ENCODE results near the gene RETREG1.
"Not testable (repeated sequence)": the region's sequence is repeated elsewhere in the genome, so short reads cannot be mapped to it uniquely, and the experiment has no call there.

RETREG1 gene

DNA sequence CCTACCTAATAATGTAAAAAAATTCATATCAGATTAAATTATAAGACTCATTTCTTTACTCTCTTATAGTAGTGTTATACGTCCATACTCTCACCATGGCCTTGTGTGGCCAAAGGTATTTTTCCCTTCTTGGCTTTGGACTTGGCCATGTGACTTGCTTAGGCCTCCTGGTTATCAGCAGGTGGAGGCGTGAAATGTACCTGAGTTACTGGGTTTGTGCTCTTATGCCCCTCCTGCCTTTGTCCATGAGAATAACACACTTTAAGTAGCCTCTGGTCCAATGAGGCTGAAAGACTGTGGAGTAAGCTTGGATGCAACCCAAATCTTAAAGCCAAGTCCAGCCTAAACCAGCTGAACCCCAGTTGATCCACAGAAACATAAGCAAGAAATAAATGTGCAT lies 68.7 kb downstream of the RETREG1 start:
- DNase-seq (ENCODE audit: low read depth) = no peak
- in situ Hi-C loops (cut with HindIII; ENCODE audit: low sequenced_read_pairs) = loop anchor here (25.0 kb wide), 1 partner anchor 1189 kb away; no protein-coding TSS in a partner anchor
- TF ChIP-seq, protein P1, sequence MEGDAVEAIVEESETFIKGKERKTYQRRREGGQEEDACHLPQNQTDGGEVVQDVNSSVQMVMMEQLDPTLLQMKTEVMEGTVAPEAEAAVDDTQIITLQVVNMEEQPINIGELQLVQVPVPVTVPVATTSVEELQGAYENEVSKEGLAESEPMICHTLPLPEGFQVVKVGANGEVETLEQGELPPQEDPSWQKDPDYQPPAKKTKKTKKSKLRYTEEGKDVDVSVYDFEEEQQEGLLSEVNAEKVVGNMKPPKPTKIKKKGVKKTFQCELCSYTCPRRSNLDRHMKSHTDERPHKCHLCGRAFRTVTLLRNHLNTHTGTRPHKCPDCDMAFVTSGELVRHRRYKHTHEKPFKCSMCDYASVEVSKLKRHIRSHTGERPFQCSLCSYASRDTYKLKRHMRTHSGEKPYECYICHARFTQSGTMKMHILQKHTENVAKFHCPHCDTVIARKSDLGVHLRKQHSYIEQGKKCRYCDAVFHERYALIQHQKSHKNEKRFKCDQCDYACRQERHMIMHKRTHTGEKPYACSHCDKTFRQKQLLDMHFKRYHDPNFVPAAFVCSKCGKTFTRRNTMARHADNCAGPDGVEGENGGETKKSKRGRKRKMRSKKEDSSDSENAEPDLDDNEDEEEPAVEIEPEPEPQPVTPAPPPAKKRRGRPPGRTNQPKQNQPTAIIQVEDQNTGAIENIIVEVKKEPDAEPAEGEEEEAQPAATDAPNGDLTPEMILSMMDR (IDR thresholded peaks at IDR 0.05; ENCODE audit: low read depth, low read length, missing control alignments) = no peak
- H3K4me3 ChIP-seq (ENCODE audit: low read depth, low read length) = no peak overlapping the region

DNA sequence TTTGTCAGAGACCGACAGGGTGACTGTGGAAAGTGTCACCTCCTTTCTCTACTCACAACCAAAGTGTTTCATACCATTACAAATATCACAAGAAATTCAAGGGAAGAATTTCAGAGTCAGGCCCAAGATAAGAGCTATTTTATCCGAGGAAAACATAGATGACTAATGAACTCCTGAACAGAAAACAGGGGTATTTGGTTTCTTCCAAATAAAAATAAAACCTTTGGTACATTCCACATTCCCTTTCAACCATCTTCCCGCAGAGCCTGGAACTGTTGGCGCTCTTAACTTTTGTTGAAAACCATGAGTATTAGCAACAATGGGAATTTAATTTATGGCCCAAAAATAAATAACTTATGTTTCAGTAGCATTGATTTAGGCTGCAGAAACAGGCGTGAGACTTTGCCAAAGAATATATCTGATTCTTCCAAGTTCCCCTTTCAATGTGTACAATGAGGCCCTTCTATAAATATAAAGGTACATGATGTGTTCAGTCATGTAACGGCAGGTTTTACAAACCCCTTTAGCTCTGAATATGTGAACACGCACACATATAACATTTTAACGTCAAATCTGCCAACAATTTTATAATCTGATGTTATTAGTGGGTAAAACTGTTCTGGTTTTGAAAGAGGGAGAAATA lies 69.5 kb downstream of the RETREG1 start:
- no peak overlapping the region for H3K4me3 ChIP-seq (ENCODE audit: low read depth, low read length)
- in situ Hi-C loops (cut with HindIII; ENCODE audit: low sequenced_read_pairs) = loop anchor here (25.0 kb wide), 1 partner anchor 1190 kb away; no protein-coding TSS in a partner anchor
- DNase-seq (ENCODE audit: low read depth) = no peak
- TF ChIP-seq, protein P1 (IDR thresholded peaks at IDR 0.05; ENCODE audit: low read depth, low read length, missing control alignments) = no peak

DNA sequence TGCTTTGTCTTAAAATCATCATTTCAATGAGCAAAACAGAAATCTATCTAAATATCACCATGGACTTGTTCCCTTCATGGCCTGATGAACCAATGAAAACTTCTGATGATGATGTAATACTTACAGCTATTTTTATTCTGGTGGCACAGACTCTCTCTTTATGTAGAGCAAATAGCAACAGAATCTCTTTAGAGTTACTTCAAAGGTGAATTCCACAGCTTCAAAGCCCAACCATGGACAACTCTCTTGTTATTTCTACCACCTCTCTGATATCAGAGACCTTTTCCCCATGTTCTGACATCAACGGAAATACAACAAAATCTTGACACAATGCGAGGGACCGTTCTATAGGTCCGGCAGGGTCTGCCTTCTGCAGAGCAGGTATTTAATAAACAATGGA lies 70.1 kb downstream of the RETREG1 start:
- no peak for DNase-seq (ENCODE audit: low read depth)
- in situ Hi-C loops (cut with HindIII; ENCODE audit: low sequenced_read_pairs) = loop anchor here (25.0 kb wide), 1 partner anchor 1191 kb away; no protein-coding TSS in a partner anchor

DNA sequence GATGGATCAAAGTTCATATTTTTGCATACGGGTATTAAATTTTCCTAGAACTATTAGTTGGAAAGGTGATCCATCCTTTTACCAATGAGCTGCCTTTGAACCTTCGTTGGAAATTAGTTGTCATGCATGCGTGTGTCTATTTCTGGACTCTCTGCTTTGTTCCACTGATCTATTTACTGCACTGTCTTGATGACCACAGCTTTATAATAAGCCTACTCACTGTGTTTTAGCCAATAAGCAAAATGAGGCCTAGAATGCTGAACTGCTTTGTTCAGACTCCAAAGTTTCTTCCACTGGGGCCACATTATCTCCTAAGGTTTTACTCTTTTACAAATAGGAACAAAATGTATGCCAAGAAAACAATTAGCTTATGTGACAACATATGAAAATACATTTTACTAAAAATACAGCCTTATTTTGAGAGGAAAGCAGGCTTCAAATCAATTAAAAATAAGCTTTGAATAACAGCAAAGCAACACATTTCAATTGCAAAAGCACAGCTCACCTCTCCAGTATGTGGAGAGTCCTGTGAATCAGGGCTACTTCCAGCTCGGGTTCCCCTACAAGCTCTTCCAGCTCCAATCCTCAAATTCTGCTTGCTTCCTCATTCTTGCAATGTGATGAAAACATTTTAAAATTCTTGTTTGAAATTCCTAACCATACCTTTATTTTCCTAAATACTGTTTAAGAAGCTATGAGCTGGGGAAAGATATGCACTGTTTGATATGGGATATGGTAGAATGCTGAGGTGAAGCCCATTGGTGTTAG lies 72.0 kb downstream of the RETREG1 start:
- in situ Hi-C loops (cut with HindIII; ENCODE audit: low sequenced_read_pairs) = loop anchor here (25.0 kb wide), 1 partner anchor 1193 kb away; no protein-coding TSS in a partner anchor
- H3K4me3 ChIP-seq (ENCODE audit: low read depth, low read length) = no peak overlapping the region
- DNase-seq (ENCODE audit: low read depth) = no peak
- TF ChIP-seq, protein P1 (IDR thresholded peaks at IDR 0.05; ENCODE audit: low read depth, low read length, missing control alignments) = no peak

More for the DNA sequence above, 70.1 kb downstream of the RETREG1 start:
- H3K4me3 ChIP-seq (ENCODE audit: low read depth, low read length) = no peak overlapping the region
- TF ChIP-seq, protein P1 (IDR thresholded peaks at IDR 0.05; ENCODE audit: low read depth, low read length, missing control alignments) = no peak

DNA sequence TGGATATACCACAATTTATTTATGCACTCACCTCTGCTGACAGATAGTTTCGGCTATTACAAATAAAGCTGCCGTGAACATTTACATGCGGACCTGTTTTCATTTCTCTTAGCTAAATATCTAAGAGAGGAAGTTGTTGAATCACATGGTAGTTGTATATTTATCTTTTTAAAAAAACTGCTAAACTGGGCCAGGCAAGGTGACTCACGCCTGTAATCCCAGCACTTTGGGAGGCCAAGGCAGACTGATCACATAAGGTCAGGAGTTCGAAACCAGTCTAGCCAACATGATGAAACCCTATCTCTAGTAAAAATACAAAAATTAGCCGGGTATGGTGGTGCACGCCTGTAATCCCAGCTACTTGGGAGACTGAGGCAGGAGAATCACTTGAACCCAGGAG lies 73.6 kb downstream of the RETREG1 start:
- in situ Hi-C loops (cut with HindIII; ENCODE audit: low sequenced_read_pairs) = loop anchor here (25.0 kb wide), 1 partner anchor 1194 kb away; no protein-coding TSS in a partner anchor
- DNase-seq (ENCODE audit: low read depth); H3K4me3 ChIP-seq (ENCODE audit: low read depth, low read length): not testable (repeated sequence)

DNA sequence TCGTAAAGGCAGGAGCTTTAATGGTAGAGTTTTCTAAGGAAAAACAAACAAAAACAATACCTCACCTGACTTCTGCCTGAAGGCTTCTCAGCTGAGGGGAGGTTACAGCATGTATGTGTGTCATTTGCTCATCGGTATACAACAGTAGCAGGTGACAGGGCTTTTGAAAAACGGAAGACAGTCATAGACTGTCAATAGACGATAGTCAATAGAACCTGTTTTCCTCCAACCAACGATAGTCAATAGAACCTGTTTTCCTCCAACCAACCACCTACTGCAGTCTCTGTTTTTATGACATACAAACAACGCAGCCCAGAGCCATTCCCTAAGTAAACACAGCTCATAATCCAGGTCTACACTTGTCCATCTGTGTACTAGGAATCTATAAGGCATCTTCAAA lies 74.6 kb downstream of the RETREG1 start:
- in situ Hi-C loops (cut with HindIII; ENCODE audit: low sequenced_read_pairs) = loop anchor here (25.0 kb wide), 1 partner anchor 1195 kb away; no protein-coding TSS in a partner anchor
- TF ChIP-seq, protein P1 (IDR thresholded peaks at IDR 0.05; ENCODE audit: low read depth, low read length, missing control alignments) = no peak
- no peak overlapping the region for H3K4me3 ChIP-seq (ENCODE audit: low read depth, low read length)
- DNase-seq (ENCODE audit: low read depth) = no peak

DNA sequence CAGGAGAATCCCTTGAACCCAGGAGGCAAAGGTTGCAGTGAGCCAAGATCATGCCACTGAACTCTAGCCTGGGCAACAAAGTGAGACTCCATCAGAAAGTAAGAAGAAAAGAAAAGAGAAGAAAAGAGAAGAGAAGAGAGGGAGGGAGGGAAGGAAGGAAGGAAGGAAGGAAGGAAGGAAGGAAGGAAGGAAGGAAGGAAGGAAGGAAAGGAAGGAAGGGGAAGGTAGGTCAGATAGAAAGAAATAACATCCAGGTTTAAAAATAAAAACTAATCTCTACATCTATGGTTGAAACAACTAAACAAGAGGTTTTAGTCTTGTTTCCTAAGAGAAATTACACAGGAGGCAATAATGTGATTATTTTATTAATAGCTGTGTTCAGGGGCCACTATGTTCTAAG lies 75.2 kb downstream of the RETREG1 start:
- DNase-seq (ENCODE audit: low read depth) = not testable (repeated sequence)
- in situ Hi-C loops (cut with HindIII; ENCODE audit: low sequenced_read_pairs) = loop anchor here (25.0 kb wide), 1 partner anchor 1196 kb away; no protein-coding TSS in a partner anchor

More for the DNA sequence above, 75.2 kb downstream of the RETREG1 start:
- not testable (repeated sequence) for H3K4me3 ChIP-seq (ENCODE audit: low read depth, low read length)

All from astrocyte of the cerebellum (primary cell).